GM21619 (cell line): ENCODE results near the gene ME3.

Source experiments
- ATAC-seq: cut with Tn5 transposase; IDR thresholded peaks from one replicate; pipeline ENCODE4 v1.9.1; 2021; ENCODE audit not compliant: unreplicated experiment

ME3 gene

GRCh38 chr11:86519064-86519911 is 153.1 kb downstream of the ME3 start:
- no peak for ATAC-seq

GRCh38 chr11:86518211-86518610 is 154.2 kb downstream of the ME3 start:
- ATAC-seq: no peak

- no peak for ATAC-seq
These were observed 154.9 kb downstream of the ME3 start for GRCh38 chr11:86517557-86517956.

- ATAC-seq: no peak
These were observed 156.9 kb downstream of the ME3 start for GRCh38 chr11:86515297-86516094.

GRCh38 chr11:86514453-86514852 is 158.0 kb downstream of the ME3 start:
- no peak for ATAC-seq

GRCh38 chr11:86513746-86514373 is 158.6 kb downstream of the ME3 start:
- ATAC-seq: no peak

GRCh38 chr11:86513138-86513537 is 159.3 kb downstream of the ME3 start:
- ATAC-seq: no peak

- peak; percentile 65 for ATAC-seq
These were observed 161.3 kb downstream of the ME3 start for GRCh38 chr11:86511086-86511551.

- ATAC-seq: no peak
These were observed 161.7 kb downstream of the ME3 start for GRCh38 chr11:86510674-86511073.

GRCh38 chr11:86510097-86510496 is 162.3 kb downstream of the ME3 start:
- no peak for ATAC-seq

GRCh38 chr11:86509588-86509974 is 162.8 kb downstream of the ME3 start:
- ATAC-seq: no peak

GRCh38 chr11:86508604-86509587 is 163.5 kb downstream of the ME3 start:
- no peak for ATAC-seq

GRCh38 chr11:86507249-86507845 is 165.1 kb downstream of the ME3 start:
- no peak for ATAC-seq

GRCh38 chr11:86506235-86506634 is 166.2 kb downstream of the ME3 start:
- no peak for ATAC-seq

- no peak for ATAC-seq
These were observed 169.3 kb downstream of the ME3 start for GRCh38 chr11:86503131-86503530.

GRCh38 chr11:86502137-86502642 is 170.2 kb downstream of the ME3 start:
- ATAC-seq: no peak

GRCh38 chr11:86500500-86501140 is 171.8 kb downstream of the ME3 start:
- no peak for ATAC-seq

- no peak for ATAC-seq
These were observed 172.7 kb downstream of the ME3 start for GRCh38 chr11:86499723-86500129.

- no peak for ATAC-seq
These were observed 174.6 kb downstream of the ME3 start for GRCh38 chr11:86497836-86498235.
